ENCODE data around the gene OSBPL8. TPM values are rescaled to one million over a fixed set of nuclear protein-coding genes. Genes with fewer than 3 reads are reported as not detected.

The OSBPL8 gene
- total RNA-seq, 4 donors from 2014 or later = 15.5 to 241 (median 29.4) TPM

DNA sequence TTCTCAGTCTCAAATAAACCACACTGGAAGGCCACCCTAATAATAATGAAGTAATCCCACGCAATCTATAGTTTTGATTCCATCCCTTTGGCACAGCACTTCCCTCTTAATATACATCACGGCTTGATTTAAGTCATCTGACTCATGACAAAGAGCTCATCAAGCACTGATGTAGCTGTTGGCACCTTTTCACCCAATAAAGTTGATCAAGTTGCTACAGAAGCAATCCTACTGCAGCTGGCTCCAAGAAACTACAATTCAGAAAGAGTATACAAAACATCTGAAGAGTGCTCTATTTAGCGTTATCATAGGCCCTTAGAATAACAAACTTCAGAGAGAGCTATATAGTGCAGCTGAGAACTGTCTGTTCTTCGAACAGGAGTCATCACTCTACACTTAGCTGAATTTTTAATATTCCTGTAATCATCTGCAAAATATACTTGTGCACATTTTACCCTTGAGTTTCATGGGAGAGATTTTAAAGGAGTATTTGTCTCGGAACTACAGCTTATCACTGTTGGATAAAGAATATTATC is 94.9 kb downstream of the OSBPL8 start:
- Histone ChIP-seq H3K27me3 (no peaks in the 10 kb centered on the region), H3K27ac (no peak overlapping the region), H3K4me1 (peaks cover 0 to 3% (median 1%) of the 10 kb centered on the region in 4 donors), H3K4me3 (no peak overlapping the region), H3K9me3 (no peaks in the 10 kb centered on the region), H3K36me3 (no peaks in the 10 kb centered on the region)
- TF ChIP-seq POLR2AphosphoS5 (IDR thresholded peaks at IDR 0.05) = no peak
- 70 to 83% methylated on average over 5 of the region's 5 CpGs for WGBS, 2 donors (ENCODE audit: low coverage in 1 of 2)
- in situ Hi-C loops (cut with MboI; ENCODE audit: low pct_ligation_motif_present in 1 of 4, low pct_unique_long_range_greater_than_20kb in 1 of 4, low sequenced_read_pairs in 3 of 4) = loop anchor here in 1 of 4 donors (25.0 kb wide), 1 partner anchor 98 kb away; the partner anchor contains the start of gene OSBPL8
- no peak for DNase-seq
- intact Hi-C loops (cut with DNase I; ENCODE audit: low total_unique reads) = no loop called here

GRCh38 chr12:76462668-76463224 is 96.8 kb downstream of the OSBPL8 start:
- 77 to 83% methylated on average over 2 of the region's 2 CpGs for WGBS, 2 donors (ENCODE audit: low coverage in 1 of 2)
- H3K27me3 ChIP-seq = no peaks in the 10 kb centered on the region
- no peak overlapping the region for H3K27ac ChIP-seq
- peaks cover 0 to 3% (median 1%) of the 10 kb centered on the region in 4 donors for H3K4me1 ChIP-seq
- no peak overlapping the region for H3K4me3 ChIP-seq
- in situ Hi-C loops (cut with MboI; ENCODE audit: low pct_ligation_motif_present in 1 of 4, low pct_unique_long_range_greater_than_20kb in 1 of 4, low sequenced_read_pairs in 3 of 4) = loop anchor here in 1 of 4 donors (25.0 kb wide), 1 partner anchor 100 kb away; the partner anchor contains the start of gene OSBPL8
- no peak for DNase-seq
- TF ChIP-seq POLR2AphosphoS5 (IDR thresholded peaks at IDR 0.05) (no peak), CTCF (IDR thresholded peaks at IDR 0.05) (no peak)
- no peaks in the 10 kb centered on the region for H3K36me3 ChIP-seq
- H3K9me3 ChIP-seq = no peaks in the 10 kb centered on the region
- intact Hi-C loops (cut with DNase I; ENCODE audit: low total_unique reads) = no loop called here

- Histone ChIP-seq H3K36me3 (no peaks in the 10 kb centered on the region), H3K27me3 (no peaks in the 10 kb centered on the region), H3K9me3 (no peaks in the 10 kb centered on the region), H3K4me1 (peaks cover 0 to 3% (median 1%) of the 10 kb centered on the region in 4 donors), H3K27ac (no peak overlapping the region), H3K4me3 (no peak overlapping the region)
- TF ChIP-seq EP300 (IDR thresholded peaks at IDR 0.05; ENCODE audit: low read depth) (no peak), CTCF (IDR thresholded peaks at IDR 0.05) (no peak), POLR2A (IDR thresholded peaks at IDR 0.05) (no peak), POLR2AphosphoS5 (IDR thresholded peaks at IDR 0.05) (no peak)
- in situ Hi-C loops (cut with MboI; ENCODE audit: low pct_ligation_motif_present in 1 of 4, low pct_unique_long_range_greater_than_20kb in 1 of 4, low sequenced_read_pairs in 3 of 4) (loop anchor here in 1 of 4 donors (25.0 kb wide), 1 partner anchor 101 kb away; the partner anchor contains the start of gene OSBPL8), intact Hi-C loops (cut with DNase I; ENCODE audit: low total_unique reads) (no loop called here)
- DNase-seq = no peak
Measured at GRCh38 chr12:76460807-76461206, 98.8 kb downstream of the OSBPL8 start.

- Histone ChIP-seq H3K27ac (no peak overlapping the region), H3K9me3 (no peaks in the 10 kb centered on the region), H3K27me3 (no peaks in the 10 kb centered on the region), H3K36me3 (no peaks in the 10 kb centered on the region), H3K4me1 (peaks cover 0 to 3% (median 1%) of the 10 kb centered on the region in 4 donors), H3K4me3 (no peak overlapping the region)
- in situ Hi-C loops (cut with MboI; ENCODE audit: low pct_ligation_motif_present in 1 of 4, low pct_unique_long_range_greater_than_20kb in 1 of 4, low sequenced_read_pairs in 3 of 4) (loop anchor here in 1 of 4 donors (25.0 kb wide), 1 partner anchor 104 kb away; the partner anchor contains the start of gene OSBPL8), intact Hi-C loops (cut with DNase I; ENCODE audit: low total_unique reads) (no loop called here)
- TF ChIP-seq POLR2A (IDR thresholded peaks at IDR 0.05) = no peak
- no peak for TF ChIP-seq EP300 (IDR thresholded peaks at IDR 0.05; ENCODE audit: low read depth)
- TF ChIP-seq POLR2AphosphoS5 (IDR thresholded peaks at IDR 0.05) = no peak
- no peak for TF ChIP-seq CTCF (IDR thresholded peaks at IDR 0.05)
- WGBS, 2 donors (ENCODE audit: low coverage in 1 of 2) = 93 to 96% methylated on average over 4 to 5 of the region's 5 CpGs
- no peak for DNase-seq
Measured at GRCh38 chr12:76457818-76458217, 101.8 kb downstream of the OSBPL8 start.

Measured in transverse colon (tissue), 4 donors.